SU-DHL-6 (cell line): ENCODE results near the gene PRDX2.

Source experiments
- H2AFZ ChIP-seq: fragments of 200-600 bp; sonication (generic); 2 replicates; pipeline ENCODE4 v1.6.1; 2014; ENCODE audit warnings: low read depth, mild to moderate bottlenecking, moderate library complexity, mixed read lengths, antibody characterized with exemption, low read length; ENCODE audit not compliant: severe bottlenecking
- H3F3A ChIP-seq: fragments of 200-600 bp; shearing (Covaris generic); 2 replicates; pipeline ENCODE4 v1.6.0; 2016; ENCODE audit warnings: antibody characterized with exemption, mild to moderate bottlenecking; ENCODE audit not compliant: insufficient read depth
- H3K27ac ChIP-seq: fragments of 200-600 bp; sonication (generic); 2 replicates; pipeline ENCODE4 v1.5.1; 2016; ENCODE audit warnings: low read depth, mild to moderate bottlenecking, low read length, moderate library complexity, mixed read lengths
- H3K27me3 ChIP-seq: fragments of 200-600 bp; sonication (generic), shearing (Covaris generic); 2 replicates; pipeline ENCODE4 v1.6.0; 2014; ENCODE audit warnings: mild to moderate bottlenecking, low read length
- H3K36me3 ChIP-seq: fragments of 200-600 bp; sonication (generic); 2 replicates; pipeline ENCODE4 v1.6.1; 2014; ENCODE audit warnings: mild to moderate bottlenecking, low read length, mixed read lengths
- H3K4me2 ChIP-seq: fragments of 300-600, 200-600 bp; shearing (Covaris generic), sonication (generic); 2 replicates; pipeline ENCODE4 v1.6.0; 2014; ENCODE audit warnings: low read length, low read depth, mild to moderate bottlenecking; ENCODE audit not compliant: poor library complexity, severe bottlenecking
- H3K4me3 ChIP-seq: fragments of 200-600 bp; sonication (generic); 2 replicates; pipeline ENCODE4 v1.5.1; 2014; ENCODE audit warnings: antibody characterized with exemption, low read length, mild to moderate bottlenecking, mixed read lengths; ENCODE audit not compliant: insufficient read depth, poor library complexity, severe bottlenecking
- H3K79me2 ChIP-seq: fragments of 200-600 bp; sonication (generic); 2 replicates; pipeline ENCODE4 v1.6.1; 2014; ENCODE audit warnings: mild to moderate bottlenecking, low read length, moderate library complexity; ENCODE audit not compliant: insufficient read depth
- H3K9ac ChIP-seq: fragments of 200-600 bp; sonication (generic); 2 replicates; pipeline ENCODE4 v1.7.0; 2014; ENCODE audit warnings: mild to moderate bottlenecking, low read length
- H3K9me2 ChIP-seq: fragments of 200-600 bp; sonication (generic); replicated peaks from 2 replicates; pipeline ENCODE4 v1.6.1; 2014; ENCODE audit warnings: low read length; ENCODE audit not compliant: insufficient read depth
- H3K9me3 ChIP-seq: fragments of 200-600 bp; sonication (generic); 2 replicates; pipeline ENCODE4 v1.6.1; 2014; ENCODE audit warnings: low read length, mixed read lengths; ENCODE audit not compliant: insufficient read depth
- H4K20me1 ChIP-seq: fragments of 200-600 bp; sonication (generic); 2 replicates; pipeline ENCODE4 v1.6.1; 2014; ENCODE audit warnings: low read depth, mild to moderate bottlenecking, antibody characterized with exemption, low read length, moderate library complexity, mixed read lengths
- CTCF ChIP-seq: fragments of 200-600 bp; sonication (generic); IDR thresholded peaks from one replicate; pipeline ENCODE4 v1.5.1; 2017; ENCODE audit warnings: antibody characterized with exemption, mild to moderate bottlenecking, low read length, moderate library complexity; ENCODE audit not compliant: insufficient read depth, poor library complexity, severe bottlenecking
- EZH2phosphoT487 ChIP-seq: fragments of 200-600 bp; sonication (generic), shearing (Covaris generic); conservative IDR thresholded peaks from 2 replicates; pipeline ENCODE4 v1.6.1; 2018; ENCODE audit warnings: mild to moderate bottlenecking, antibody characterized with exemption, low read length, moderate library complexity, mixed read lengths

The PRDX2 gene

GRCh38 chr19:12833418-12833737 is 31.8 kb upstream of the PRDX2 start:
- Histone ChIP-seq H3K9me2 (no peaks in the 10 kb centered on the region), H3F3A (peaks cover 13% of the 10 kb centered on the region), H3K27me3 (no peaks in the 10 kb centered on the region), H3K9me3 (no peaks in the 10 kb centered on the region), H3K36me3 (no peaks in the 10 kb centered on the region), H4K20me1 (no peaks in the 10 kb centered on the region), H3K9ac (peak overlapping the region; percentile 46), H2AFZ (no peak overlapping the region), H3K27ac (no peak overlapping the region), H3K4me3 (peak overlapping the region; percentile 54), H3K79me2 (no peaks in the 10 kb centered on the region), H3K4me2 (peak overlapping the region; percentile 69)
- TF ChIP-seq CTCF (no peak), EZH2phosphoT487 (no peak)

- Histone ChIP-seq H3K9me3 (no peaks in the 10 kb centered on the region), H3K36me3 (no peaks in the 10 kb centered on the region), H3K4me3 (no peak overlapping the region), H3F3A (peaks cover 6% of the 10 kb centered on the region; the same call in 1 of the 2 replicates), H3K27ac (no peak overlapping the region), H3K79me2 (no peaks in the 10 kb centered on the region), H3K9me2 (no peaks in the 10 kb centered on the region), H3K4me2 (peak overlapping the region; percentile 38), H3K9ac (peak overlapping the region; percentile 38), H4K20me1 (no peaks in the 10 kb centered on the region), H2AFZ (peak overlapping the region; percentile 44), H3K27me3 (no peaks in the 10 kb centered on the region)
- no peak for TF ChIP-seq EZH2phosphoT487
- no peak for TF ChIP-seq CTCF
These were observed 26.9 kb upstream of the PRDX2 start for GRCh38 chr19:12828494-12828893.

GRCh38 chr19:12825254-12826131 is 23.9 kb upstream of the PRDX2 start:
- no peaks in the 10 kb centered on the region for H3K27me3 ChIP-seq
- no peaks in the 10 kb centered on the region for H3K79me2 ChIP-seq
- no peak overlapping the region for H3K4me2 ChIP-seq
- H3K9me2 ChIP-seq, result no peaks in the 10 kb centered on the region
- TF ChIP-seq CTCF (peak; percentile 12), EZH2phosphoT487 (no peak)
- no peaks in the 10 kb centered on the region for H3F3A ChIP-seq
- H3K36me3 ChIP-seq, result no peaks in the 10 kb centered on the region
- no peak overlapping the region for H3K4me3 ChIP-seq
- H3K27ac ChIP-seq, result no peak overlapping the region
- no peaks in the 10 kb centered on the region for H4K20me1 ChIP-seq
- no peaks in the 10 kb centered on the region for H3K9me3 ChIP-seq
- no peak overlapping the region for H3K9ac ChIP-seq
- H2AFZ ChIP-seq, result no peak overlapping the region
